ENCODE data around the gene DBP.
A peak's percentile ranks its signal among the peaks of the same experiment; 100 is the strongest.
"Not testable (repeated sequence)": the region's sequence is repeated elsewhere in the genome, so short reads cannot be mapped to it uniquely, and the experiment has no call there.

Gene DBP

DNA sequence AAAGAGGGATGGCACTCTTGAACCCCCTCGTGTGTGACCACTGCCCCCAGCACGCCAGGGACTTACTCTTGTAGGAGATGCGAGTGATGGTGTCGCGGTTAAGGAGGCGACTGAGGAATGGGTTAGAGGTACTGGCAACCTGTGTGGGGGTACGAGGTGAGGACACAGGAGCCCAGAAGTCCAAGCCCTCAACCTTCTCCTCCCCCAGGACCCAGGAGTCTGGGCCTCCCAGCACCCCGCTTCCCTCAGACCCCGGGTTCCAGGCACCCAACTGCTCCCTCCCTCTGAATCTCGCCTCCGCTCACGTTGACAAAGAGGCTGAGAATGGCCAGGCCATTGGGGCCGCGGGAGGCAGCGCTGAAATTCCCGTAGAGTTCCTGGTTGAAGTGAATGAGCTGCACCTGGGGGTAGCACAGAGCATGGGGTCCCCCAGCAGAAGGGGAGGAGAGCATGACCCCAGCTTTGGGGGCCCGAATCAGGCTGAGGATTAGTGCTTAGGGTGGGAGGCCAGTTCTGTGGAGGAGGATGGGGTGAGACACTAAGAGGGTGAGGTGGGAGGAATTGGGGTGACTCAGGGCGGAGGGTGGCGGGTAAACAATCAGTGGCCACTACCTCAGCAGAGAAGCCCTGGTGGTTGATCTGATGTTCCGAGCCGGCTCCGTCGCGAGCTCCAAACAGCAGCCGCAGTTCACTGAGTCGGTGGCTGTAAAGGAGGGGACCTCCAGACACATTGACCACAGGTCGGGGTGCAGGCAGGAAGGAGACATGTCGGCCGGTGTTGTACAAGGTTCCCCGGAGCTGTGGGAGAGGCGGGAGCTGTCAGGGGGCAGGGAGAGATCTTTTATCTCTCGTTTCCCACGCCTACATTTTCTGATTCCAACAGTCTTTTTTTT lies 2.5 kb upstream of the DBP start:
- peak; percentile 48 for DNase-seq

DNA sequence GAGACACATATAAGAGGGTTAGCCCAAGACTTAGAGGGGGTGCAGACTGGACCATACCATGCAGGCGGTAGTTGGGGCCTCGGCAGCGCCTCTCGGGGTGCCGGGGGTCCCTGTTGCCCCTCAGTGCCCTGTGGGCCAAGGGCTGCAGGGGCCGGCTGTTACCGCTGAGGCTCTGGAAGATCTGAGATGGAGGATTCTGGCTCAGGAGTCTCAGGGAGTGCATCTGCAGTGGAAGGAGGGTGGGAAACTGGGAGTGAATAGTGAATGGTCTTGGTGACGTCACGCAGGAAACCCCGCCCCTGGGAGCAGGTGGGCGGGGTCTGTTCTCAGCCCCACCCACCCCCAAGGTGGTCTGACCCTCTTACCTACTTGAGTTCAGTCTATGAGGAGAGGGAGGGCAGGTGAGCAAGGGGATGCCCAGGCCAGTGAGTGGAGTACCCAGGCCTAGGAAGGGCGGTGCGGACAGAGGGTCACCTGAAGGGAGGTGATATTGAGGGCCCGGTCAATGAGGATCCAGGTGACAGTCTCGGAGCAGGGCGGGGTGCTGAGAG lies 1.7 kb upstream of the DBP start:
- peak; percentile 23 for DNase-seq

DNA sequence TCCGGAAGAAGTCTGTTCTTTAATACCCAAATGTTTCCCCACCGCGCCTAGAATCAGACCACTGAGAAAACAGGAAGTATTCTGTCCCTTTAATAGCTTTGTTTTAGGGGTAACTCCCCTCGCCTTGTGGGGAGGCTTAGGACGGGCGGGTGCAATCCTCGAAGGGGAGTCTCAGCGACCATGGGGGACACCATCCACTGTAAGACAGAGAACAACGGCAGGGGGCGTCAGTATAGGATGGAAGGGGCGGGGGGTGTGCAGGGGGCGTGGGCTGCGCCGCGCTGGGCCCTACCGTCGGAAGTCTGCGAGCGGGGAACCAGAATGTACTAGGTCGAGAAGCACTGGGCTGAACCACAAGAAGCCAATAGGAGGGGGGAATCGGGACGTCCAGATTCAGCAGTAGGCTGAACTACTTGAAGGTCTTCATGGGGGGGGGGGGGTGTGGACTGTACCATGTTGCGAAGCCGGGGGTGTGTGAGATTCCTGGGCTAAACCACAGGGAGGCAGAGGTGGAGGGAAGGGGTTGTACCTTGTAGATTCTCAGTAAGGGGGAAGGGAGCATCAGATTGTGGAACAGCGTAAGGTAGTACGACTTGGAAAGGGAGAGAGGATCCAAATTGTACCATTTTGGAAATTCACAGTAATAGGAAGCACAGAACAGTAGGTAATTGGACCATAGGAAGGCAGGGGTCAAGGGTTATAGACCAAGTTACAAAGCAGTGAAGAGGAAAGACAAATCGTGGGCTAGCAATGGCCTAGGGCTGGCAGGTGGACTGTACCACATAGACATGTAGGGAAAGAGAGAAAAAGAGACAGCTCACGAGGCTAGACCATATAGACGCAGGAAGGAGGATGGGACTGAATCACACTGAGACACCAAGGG lies 1.0 kb upstream of the DBP start:
- DNase-seq: peak; percentile 94

DNA sequence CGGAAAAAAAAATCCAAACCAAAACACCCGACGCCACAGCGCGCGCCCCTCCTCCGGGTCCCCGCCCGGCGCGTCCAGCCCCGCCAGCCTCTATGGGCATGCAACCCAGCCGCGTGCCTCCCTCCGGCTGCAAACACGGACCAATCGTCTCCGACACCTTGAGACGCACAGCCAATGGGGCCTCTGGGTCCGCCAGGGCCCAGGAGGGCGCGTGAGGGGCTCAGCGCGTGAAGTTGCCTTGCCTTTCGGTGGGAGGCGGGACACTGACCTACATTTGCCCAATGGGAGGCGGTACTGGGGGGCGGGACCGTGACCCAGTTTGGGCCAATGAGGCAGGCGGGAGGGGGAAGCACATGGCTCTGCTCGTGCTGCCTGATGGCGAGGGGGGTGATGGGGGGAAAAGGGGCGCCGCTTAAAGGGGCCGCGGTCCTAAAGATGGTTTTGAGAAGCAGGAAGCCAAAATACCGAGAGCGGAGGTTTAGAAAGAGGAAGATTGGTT lies 319 bp upstream of the DBP start:
- DNase-seq: peak; percentile 100

DNA sequence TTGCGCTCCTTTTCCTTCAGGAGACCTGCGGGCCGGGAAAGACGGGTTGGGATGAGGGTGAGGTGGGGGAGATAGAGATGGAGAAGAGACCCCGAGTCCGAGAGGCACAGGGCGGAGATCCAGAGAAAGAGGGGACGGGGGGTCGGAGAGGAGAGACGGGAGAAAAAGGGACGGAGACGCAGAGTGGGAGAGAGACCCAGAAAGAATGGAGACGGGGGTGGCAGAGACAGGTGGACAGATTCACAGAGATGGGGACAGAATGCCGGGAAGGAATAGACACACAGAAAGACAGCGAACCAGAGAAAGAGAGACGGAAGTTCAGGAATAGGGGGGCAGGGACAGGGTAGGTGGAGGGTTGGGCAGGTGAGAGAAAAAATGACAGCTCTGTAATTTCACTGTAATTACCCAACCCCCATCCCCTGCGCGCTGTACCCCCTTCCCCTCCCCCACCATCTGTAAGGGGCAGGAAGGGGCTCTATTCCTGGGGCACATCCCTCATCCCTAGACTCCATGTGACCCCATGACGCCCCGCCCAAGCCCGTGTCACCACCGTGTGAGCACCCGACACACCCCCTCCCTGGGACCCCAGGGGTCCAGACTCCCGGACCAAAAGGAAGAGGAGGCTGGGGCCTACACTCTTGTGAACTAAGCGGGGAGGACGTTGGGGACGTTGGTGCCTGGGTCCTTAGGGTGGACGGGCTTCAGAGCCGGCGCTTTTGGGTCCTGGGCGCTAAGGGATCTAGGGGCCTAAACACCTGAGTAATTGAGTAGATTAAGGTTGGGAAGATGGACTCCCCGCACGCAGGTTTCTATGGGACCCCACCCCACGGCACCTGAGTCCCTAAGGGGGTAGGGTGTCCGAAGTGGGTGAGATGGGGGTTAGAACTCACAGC lies 967 bp downstream of the DBP start:
- DNase-seq: peak; percentile 36

DNA sequence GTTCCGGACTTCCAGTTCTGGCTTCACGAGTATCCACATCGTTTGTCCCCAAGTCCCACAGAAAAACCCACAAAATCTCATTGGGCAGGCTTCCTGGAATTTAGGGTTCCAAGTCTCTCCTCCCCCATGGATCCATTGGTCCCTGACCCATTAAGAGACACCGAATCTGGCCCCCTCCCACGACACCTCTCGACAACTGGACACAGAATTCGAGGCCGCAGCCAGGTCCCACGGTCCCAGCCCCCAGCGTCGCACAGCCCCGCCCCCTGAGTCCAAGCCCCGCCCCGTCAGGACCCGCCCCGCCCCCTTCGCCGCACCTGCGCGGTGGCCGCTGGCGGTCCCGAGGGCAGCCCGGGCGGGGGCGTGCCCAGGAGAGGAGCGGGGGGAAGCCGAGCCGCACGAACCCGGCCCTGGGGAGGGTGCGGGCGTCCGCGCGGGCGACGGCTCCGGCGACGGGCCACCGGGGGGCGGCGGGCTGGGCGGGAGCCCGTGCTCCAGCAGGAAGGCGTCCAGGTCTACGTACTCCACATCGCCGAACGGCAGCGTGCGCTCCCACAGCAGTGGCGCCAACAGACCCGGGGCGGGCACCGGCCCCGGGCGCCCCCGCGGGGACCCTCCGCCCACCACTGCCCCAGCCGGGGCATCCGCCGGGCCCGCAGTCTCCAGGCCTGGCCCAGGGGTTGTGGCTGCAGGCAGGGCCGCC lies 1.8 kb downstream of the DBP start:
- peak; percentile 75 for DNase-seq

DNA sequence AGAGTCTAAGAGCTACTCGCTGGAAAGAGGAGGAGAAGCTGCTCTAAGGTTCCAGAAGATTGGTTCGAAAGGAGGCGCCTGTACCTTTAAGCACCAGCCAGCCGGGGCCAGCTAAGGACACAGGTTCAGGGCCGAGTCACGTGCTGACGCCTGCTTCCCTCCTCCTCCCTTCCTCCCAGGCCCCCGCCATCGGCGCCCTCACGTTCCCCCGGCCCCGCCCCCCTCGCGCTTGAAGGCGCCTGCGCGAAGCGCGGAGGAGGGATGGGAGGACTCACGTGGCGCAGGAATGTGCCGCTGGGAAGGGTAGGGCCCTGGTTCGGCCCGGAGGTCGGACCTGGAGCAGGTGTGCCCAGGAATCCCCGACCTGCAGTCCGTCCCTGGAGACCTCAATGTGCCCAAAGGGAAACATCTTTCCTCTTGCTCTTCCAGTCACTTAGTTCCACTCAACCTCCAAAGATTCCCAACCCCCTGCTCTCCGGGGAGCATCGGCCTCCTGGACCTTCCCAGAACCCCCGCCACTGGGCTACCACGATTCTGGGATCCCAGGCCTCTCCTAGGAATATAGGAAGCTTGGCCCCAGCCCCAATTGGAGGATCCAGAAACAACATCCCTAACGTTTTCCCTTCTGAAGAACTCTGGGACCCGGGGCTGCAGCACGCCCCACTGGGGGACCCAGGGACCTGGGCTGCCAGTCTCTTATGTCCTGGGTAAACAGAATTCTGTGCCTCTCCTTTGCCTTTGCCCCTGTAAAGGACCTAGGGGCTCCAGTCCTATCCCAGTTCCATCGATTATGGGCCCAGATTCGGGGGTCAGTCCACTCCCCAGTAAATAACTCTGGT lies 2.5 kb downstream of the DBP start:
- peak; percentile 93 for DNase-seq

DNA sequence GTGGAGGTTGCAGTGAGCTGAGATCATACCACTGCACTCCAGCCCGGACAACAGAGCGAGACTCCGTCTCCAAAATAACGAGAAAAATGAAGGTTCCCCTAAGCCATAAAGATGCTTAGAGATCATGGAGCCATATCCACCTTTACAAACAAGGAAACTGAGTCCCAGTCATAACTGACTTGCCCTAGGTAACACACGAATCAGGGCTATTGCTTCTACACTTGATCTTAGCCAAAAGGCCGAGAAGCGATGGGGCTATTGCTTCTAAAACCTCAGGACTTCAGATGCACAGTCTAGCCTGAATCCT lies 3.2 kb downstream of the DBP start:
- DNase-seq: no peak

DNA sequence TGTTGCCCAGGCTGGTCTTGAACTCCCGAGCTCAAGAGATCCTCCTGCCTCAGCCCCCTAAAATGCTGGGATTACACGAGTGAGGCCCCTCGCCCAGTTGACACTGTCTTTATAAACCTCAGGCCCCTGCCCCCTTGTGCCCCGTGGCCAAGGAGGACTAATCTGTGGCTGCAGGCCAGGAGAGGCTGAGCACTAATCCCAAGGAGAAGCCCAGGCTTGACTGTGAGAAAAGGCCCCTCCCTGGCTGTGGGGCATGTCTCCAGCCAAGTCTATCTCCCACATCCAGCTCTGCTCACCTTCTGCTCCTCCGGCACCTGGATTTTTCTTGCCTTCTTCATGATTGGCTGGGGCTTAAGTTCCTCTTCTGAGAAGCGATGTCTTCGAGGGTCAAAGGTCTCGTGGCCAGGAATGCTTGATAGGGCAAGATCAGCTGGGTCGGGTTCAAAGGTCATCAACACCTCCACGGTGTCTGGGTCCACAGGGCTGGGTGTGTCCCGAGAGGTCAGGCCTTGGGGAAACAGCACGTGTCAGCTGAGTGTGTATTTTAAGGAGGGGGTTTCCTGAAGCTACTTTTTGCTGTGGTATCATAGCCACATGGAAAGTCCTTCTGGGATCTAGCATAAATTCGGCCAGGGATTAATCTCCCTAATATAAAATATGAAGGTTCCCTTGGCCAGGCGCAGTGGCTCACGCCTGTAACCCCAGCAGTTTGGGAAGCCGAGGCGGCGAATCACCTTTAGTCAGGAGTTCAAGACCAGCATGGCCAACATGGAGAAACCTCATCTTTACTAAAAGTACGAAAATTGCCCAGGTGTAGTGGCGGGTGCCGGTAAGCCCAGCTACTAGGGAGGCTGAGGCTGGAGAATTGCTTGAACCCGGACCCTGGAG lies 3.8 kb downstream of the DBP start:
- DNase-seq: no peak

DNA sequence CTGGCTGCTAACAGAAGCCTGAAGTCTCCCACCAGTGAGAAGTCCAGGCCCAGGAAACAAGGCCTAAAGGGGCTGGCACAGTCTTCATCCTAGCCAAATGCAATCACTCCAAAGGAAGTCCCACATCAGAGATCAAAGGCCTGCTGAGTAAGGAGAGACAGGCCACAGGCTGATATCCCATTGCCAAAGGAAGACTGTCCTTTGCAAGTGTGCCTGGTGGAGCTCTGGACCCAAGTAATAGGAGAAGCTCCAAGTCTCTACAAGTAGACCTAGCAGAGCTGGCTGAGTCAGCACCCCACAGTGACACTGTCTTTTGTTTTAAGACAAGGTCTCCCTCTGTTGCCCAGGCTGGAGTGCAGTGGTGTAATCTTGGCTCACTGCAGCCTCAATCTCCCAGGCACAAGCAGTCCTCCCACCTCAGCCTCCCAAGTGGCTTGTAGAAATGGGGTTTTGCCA lies 4.5 kb downstream of the DBP start:
- DNase-seq: no peak

DNA sequence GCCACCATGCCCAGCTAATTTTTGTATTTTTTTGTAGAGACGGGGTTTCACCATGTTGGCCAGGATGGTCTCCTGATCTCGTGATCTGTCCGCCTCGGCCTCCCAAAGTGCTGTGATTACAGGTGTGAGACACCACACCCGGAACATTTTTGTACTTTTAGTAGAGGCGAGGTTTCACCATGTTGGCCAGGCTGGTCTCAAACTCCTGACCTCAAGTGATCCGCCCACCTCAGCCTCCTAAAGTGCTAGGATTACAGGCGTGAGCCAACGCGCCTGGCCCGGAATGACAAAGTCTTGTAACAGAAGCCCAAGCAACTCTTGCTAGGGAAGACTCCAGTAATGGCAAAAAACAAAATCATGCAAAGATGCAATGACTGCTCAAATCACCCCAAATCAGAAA lies 4.9 kb downstream of the DBP start:
- DNase-seq: not testable (repeated sequence)

DNA sequence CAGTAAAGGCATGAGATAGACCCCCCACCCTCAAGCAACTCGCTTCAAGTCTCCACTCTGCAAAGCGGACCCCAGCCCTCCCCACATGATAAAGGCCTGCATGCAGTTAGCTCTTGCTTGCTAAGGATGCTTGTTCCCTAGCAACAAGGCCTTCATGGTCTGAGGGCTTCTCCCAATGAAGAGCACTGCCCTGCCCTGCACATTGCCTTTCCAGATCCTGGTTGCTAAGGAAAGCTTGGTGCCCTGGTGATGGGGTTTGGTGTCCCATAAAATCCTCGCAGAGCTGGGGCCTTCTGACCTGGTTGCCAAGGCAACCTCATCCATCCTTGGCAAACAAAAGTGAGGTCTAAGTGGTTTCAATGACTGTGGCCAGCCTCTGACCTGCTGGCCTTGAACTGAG lies 6.0 kb downstream of the DBP start:
- no peak for DNase-seq

DNA sequence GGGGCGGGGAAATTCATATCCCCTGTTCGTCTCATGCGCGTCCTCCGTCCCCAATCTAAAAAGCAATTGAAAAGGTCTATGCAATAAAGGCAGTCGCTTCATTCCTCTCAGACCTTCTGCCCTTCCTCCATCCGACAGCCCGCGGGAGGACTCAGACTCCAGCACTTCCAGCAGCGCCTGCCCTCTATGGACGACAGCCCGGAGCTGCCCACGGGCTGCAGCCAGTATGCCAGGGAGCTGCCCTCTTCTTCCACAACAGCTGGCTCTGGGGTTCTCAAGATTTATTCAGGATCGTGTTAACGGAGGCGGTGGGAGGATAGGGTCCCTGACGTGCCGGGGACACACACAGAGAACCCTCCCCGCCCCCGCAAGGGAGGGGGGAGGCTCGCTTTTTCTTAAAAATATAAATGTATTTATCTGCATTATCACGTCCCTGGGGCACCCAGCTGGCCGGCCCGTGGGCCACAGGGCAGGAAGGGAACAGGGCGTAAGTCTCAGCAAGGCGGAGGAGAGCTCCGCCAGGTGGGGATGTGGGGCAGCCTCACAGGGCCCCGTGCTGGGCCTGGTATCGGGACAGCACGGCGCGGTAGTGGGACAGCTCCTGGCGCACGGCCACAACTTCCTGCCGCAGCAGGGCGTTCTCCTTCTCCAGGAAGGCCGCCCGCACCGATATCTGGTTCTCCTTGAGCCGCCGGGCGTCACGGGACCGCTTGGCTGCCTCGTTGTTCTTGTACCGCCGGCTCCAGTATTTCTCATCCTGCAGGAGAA lies 6.7 kb downstream of the DBP start:
- DNase-seq: no peak

DNA sequence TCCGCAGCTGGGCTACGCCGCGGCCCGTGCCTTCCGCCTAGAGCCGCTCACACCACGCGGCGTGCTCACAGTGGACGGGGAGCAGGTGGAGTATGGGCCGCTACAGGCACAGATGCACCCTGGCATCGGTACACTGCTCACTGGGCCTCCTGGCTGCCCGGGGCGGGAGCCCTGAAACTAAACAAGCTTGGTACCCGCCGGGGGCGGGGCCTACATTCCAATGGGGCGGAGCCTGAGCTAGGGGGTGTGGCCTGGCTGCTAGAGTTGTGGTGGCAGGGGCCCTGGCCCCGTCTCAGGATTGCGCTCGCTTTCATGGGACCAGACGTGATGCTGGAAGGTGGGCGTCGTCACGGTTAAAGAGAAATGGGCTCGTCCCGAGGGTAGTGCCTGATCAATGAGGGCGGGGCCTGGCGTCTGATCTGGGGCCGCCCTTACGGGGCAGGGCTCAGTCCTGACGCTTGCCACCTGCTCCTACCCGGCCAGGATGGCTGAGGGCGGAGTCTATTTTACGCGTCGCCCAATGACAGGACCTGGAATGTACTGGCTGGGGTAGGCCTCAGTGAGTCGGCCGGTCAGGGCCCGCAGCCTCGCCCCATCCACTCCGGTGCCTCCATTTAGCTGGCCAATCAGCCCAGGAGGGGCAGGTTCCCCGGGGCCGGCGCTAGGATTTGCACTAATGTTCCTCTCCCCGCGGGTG lies 7.4 kb downstream of the DBP start:
- DNase-seq: peak; percentile 28

DNA sequence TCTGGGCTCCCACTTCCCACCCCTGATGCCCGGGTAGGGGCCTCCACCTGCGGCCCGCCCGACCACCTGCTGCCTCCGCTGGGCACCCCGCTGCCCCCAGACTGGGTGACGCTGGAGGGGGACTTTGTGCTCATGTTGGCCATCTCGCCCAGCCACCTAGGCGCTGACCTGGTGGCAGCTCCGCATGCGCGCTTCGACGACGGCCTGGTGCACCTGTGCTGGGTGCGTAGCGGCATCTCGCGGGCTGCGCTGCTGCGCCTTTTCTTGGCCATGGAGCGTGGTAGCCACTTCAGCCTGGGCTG lies 7.9 kb downstream of the DBP start:
- DNase-seq: no peak

DNA sequence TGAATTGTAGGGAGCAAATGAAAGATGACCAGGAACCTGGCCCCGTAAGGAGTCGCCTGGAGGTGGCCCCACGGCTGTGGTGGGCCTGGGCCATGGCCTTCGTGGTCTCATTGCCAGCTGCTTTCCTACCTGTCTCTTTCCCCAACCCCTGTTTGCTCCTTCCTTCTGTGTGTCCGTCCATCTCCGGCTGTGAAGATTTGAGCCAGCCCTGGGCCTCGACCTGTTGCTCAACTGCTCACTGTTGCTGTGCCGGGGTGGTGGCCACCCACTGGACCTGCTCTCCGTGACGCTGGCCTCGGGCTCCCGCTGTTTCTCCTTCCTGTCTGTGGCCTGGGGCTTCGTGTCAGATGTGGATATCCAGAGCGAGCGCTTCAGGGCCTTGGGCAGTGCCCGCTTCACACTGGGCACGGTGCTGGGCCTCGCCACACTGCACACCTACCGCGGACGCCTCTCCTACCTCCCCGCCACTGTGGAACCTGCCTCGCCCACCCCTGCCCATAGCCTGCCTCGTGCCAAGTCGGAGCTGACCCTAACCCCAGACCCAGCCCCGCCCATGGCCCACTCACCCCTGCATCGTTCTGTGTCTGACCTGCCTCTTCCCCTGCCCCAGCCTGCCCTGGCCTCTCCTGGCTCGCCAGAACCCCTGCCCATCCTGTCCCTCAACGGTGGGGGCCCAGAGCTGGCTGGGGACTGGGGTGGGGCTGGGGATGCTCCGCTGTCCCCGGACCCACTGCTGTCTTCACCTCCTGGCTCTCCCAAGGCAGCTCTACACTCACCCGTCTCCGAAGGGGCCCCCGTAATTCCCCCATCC lies 8.5 kb downstream of the DBP start:
- no peak for DNase-seq

DNA sequence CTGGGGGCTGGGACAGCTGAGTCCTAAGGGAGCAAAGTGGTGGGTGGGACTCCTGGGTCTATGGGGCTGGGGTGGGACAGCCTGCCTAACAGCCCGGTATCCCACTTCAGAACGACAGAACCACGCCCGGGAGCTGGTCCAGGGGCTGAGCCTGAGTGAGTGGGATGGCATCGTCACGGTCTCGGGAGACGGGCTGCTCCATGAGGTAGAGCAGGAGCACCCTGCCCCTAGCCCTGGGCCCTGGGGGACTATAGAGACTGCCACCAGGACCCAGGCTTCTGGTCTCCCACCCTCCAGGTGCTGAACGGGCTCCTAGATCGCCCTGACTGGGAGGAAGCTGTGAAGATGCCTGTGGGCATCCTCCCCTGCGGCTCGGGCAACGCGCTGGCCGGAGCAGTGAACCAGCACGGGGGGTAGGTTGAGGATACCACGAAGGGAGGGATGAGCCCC lies 9.3 kb downstream of the DBP start:
- DNase-seq: no peak

All from CD4-positive, alpha-beta T cell treated with Interleukin-10 for 1 hour (primary cell).